ENCODE measurements around the gene CCR6. TPM values are rescaled to one million over a fixed set of nuclear protein-coding genes. Genes with fewer than 3 reads are reported as not detected.

Gene CCR6
- total and polyA plus RNA-seq, 2 donors (not counting 3 experiments of a cell fraction or from before 2014, with no cell fraction given): not detected

DNA sequence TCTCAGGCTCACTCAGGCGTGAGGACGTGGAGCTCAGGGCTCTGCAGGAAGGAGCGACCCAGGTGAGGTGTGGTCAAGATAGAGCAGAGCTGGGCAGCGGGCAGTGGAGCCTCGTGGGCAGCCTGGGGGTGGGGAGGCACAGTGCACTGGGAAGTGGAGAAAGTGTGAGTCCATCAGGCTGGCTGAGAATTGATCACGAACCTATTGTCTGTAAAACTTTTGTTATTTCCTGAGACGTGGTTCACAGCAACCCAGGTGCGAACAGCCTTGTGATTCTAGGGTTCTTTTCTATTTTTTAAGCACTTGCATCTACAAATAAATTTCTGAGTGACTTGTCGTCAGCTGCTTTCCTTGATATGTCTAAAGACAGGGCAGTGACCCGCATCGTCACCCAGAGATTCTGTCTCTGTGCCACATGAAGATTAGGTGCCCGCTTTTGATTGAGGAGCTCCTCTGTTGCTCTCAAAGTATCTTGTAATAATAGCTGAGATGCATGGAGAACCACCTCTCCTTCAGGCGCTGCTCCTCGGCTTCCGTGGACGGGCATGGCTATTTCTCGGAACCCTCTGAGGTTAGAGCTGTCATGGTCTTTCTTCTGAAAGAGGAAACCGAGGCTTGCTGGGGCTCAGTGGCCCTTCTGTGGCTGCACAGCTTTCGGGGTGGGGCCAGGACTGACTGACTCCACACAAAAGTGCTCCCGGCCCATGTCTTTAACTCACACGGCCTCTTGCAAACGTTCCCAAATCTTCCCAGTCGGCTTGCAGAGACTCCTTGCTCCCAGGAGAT, 662 bp upstream of the CCR6 start:
- dilution Hi-C loops (cut with MboI; ENCODE audit: extremely low pct_ligation_motif_present, low sequenced_read_pairs) (no loop called here), intact Hi-C loops (cut with micrococcal nuclease) (no loop called here)
- no peaks in the 10 kb centered on the region for H3K79me2 ChIP-seq (ENCODE audit: control insufficient read depth, insufficient read depth, low read length)
- no peak overlapping the region for H3K4me3 ChIP-seq (replicated peaks in 1 of 3; ENCODE audit: insufficient read depth in 1 of 3, low read depth in 1 of 3, low read length in 3 of 3)
- no peaks in the 10 kb centered on the region for H3K27me3 ChIP-seq (ENCODE audit: control insufficient read depth in 2 of 2, insufficient read depth in 2 of 2, low read length in 2 of 2)
- no peak overlapping the region for H2AFZ ChIP-seq (ENCODE audit: low read depth, low read length)
- H3K9me3 ChIP-seq (replicated peaks; ENCODE audit: control insufficient read depth, insufficient read depth, low read length): no peaks in the 10 kb centered on the region
- H3K4me1 ChIP-seq (ENCODE audit: control insufficient read depth, extremely low read depth, insufficient read depth, low read length): no peaks in the 10 kb centered on the region
- CTCF ChIA-PET: no interaction called here
- H3K9me1 ChIP-seq (replicated peaks; ENCODE audit: control insufficient read depth, extremely low read depth, insufficient read depth, low read length): no peaks in the 10 kb centered on the region
- POLR2A ChIA-PET: no interaction called here
- H3K4me2 ChIP-seq (ENCODE audit: insufficient read depth, low read length): no peak overlapping the region
- H3K27ac ChIP-seq (ENCODE audit: insufficient read depth, low read depth, low read length): no peak overlapping the region
- BruUV-seq (replicated peaks): no TSS peak
- DNase-seq (ENCODE audit: low read depth, low spot score) (no peak), FAIRE-seq (no peak)
- H4K20me1 ChIP-seq (replicated peaks; ENCODE audit: control insufficient read depth, extremely low read depth, insufficient read depth, low read length): no peaks in the 10 kb centered on the region
- TF ChIP-seq GATA2 (IDR thresholded peaks at IDR 0.05; ENCODE audit: insufficient read depth, insufficient read length, low read depth, low read length): no peak
- TF ChIP-seq FOS (IDR thresholded peaks at IDR 0.05; ENCODE audit: borderline replicate concordance, insufficient read depth, low read length): no peak
- no peak for TF ChIP-seq EZH2 (IDR thresholded peaks at IDR 0.05; ENCODE audit: borderline replicate concordance, low read depth, low read length, severe bottlenecking)
- TF ChIP-seq, protein P1, sequence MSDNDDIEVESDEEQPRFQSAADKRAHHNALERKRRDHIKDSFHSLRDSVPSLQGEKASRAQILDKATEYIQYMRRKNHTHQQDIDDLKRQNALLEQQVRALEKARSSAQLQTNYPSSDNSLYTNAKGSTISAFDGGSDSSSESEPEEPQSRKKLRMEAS (IDR thresholded peaks at IDR 0.05; ENCODE audit: insufficient read depth, insufficient read length): no peak
- TF ChIP-seq, protein P2, sequence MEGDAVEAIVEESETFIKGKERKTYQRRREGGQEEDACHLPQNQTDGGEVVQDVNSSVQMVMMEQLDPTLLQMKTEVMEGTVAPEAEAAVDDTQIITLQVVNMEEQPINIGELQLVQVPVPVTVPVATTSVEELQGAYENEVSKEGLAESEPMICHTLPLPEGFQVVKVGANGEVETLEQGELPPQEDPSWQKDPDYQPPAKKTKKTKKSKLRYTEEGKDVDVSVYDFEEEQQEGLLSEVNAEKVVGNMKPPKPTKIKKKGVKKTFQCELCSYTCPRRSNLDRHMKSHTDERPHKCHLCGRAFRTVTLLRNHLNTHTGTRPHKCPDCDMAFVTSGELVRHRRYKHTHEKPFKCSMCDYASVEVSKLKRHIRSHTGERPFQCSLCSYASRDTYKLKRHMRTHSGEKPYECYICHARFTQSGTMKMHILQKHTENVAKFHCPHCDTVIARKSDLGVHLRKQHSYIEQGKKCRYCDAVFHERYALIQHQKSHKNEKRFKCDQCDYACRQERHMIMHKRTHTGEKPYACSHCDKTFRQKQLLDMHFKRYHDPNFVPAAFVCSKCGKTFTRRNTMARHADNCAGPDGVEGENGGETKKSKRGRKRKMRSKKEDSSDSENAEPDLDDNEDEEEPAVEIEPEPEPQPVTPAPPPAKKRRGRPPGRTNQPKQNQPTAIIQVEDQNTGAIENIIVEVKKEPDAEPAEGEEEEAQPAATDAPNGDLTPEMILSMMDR (IDR thresholded peaks at IDR 0.05; ENCODE audit: extremely low read depth in 1 of 2, insufficient read depth in 1 of 2, low read depth in 1 of 2, low read length in 2 of 2): no peak
- no peak for TF ChIP-seq POLR2A (IDR thresholded peaks at IDR 0.05; ENCODE audit: low read depth, low read length)
- no peak for TF ChIP-seq JUN (IDR thresholded peaks at IDR 0.05; ENCODE audit: borderline replicate concordance, insufficient read depth, insufficient read length, low read depth)
- TF ChIP-seq MYC (IDR thresholded peaks at IDR 0.05; ENCODE audit: low read depth, low read length): no peak
- no peak for TF ChIP-seq POLR2AphosphoS5 (IDR thresholded peaks at IDR 0.05; ENCODE audit: insufficient read depth, low read depth, low read length)
- no peaks in the 10 kb centered on the region for H3K36me3 ChIP-seq (ENCODE audit: control insufficient read depth in 2 of 2, extremely low read depth in 1 of 2, insufficient read depth in 2 of 2, low read length in 2 of 2)
- no peak overlapping the region for H3K9ac ChIP-seq (replicated peaks; ENCODE audit: extremely low read depth, insufficient read depth, low read length)

Measured in endothelial cell of umbilical vein (primary cell).